H1 (cell line): ENCODE results near the gene PTPRC. TPM values are rescaled to one million over a fixed set of nuclear protein-coding genes. Genes with fewer than 3 reads are reported as not detected.

Experiments used
- CTCF ChIA-PET: fragments of 300-600 bp; sonication (Branson Sonifier 250); formaldehyde crosslinking; loops from one replicate; lab custom pipeline; 2021; ENCODE audit not compliant: partially characterized antibody; lab: Charles Lee
- POLR2A ChIA-PET: fragments of 300-600 bp; sonication (Branson Sonifier 250); formaldehyde crosslinking; loops from one replicate; lab custom pipeline; 2021; ENCODE audit warnings: inconsistent platforms; ENCODE audit not compliant: partially characterized antibody; lab: Charles Lee
- DNase-seq, 2 experiments: peaks; one replicate each; pipeline versions ENCODE4 v3.0.0 to v3.0.0-alpha.2; 2010 to 2022; ENCODE audit warnings: low spot score in 2 of 2, low read depth in 1 of 2, mixed read lengths in 1 of 2
- FAIRE-seq: peaks from 2 replicates; lab custom pipeline; 2011; peaks lifted over from hg19 to GRCh38; lab: Jason Lieb, UNC
- H2AFZ ChIP-seq: 2 replicates; pipeline ENCODE4 v1.8.1; 2012; ENCODE audit warnings: low read length, inconsistent platforms
- H2AK5ac ChIP-seq: 2 replicates; pipeline ENCODE4 v1.6.1; 2013; ENCODE audit warnings: low read depth, low read length
- H2BK120ac ChIP-seq: replicated peaks from 2 replicates; pipeline ENCODE3; 2013; ENCODE audit warnings: low read depth, low read length, inconsistent platforms
- H2BK12ac ChIP-seq: 2 replicates; pipeline ENCODE4 v1.6.1; 2013; ENCODE audit warnings: low read depth, low read length
- H2BK15ac ChIP-seq: 2 replicates; pipeline ENCODE4 v1.6.1; 2013; ENCODE audit warnings: low read length
- H2BK20ac ChIP-seq: 2 replicates; pipeline ENCODE4 v1.6.1; 2013; ENCODE audit warnings: low read length
- H2BK5ac ChIP-seq: 2 replicates; pipeline ENCODE4 v1.6.1; 2013; ENCODE audit warnings: low read depth, low read length
- H3K14ac ChIP-seq: 2 replicates; pipeline ENCODE4 v1.6.1; 2013; ENCODE audit warnings: inconsistent platforms; ENCODE audit not compliant: insufficient read length
- H3K18ac ChIP-seq: 2 replicates; pipeline ENCODE4 v1.6.1; 2013; ENCODE audit warnings: low read length; ENCODE audit errors: extremely low read depth
- H3K23ac ChIP-seq: 2 replicates; pipeline ENCODE4 v1.6.1; 2013; ENCODE audit warnings: inconsistent platforms; ENCODE audit not compliant: insufficient read length
- H3K23me2 ChIP-seq: 2 replicates; pipeline ENCODE4 v1.6.1; 2013; ENCODE audit warnings: low read depth, low read length
- H3K27ac ChIP-seq: 2 replicates; pipeline ENCODE4 v1.6.1; 2011; ENCODE audit warnings: low read depth, low read length, inconsistent platforms
- H3K27me3 ChIP-seq, 4 experiments: replicated peaks in 1 of 4; 1 replicate in 1 of 4; 2 replicates in 3 of 4; pipeline versions ENCODE4 v1.6.1 to v1.8.1; 2011 to 2013; ENCODE audit warnings: low read length in 3 of 4, mild to moderate bottlenecking in 3 of 4, inconsistent platforms in 2 of 4, mixed read lengths in 2 of 4, moderate library complexity in 1 of 4; ENCODE audit not compliant: control insufficient read depth in 3 of 4, insufficient read depth in 3 of 4; ENCODE audit errors: extremely low read depth in 1 of 4
- H3K36me3 ChIP-seq, 4 experiments: 2 replicates each; pipeline versions ENCODE4 v1.6.1 to v1.8.1; 2011 to 2013; ENCODE audit warnings: mild to moderate bottlenecking in 4 of 4, low read length in 3 of 4, moderate library complexity in 2 of 4, control low read depth in 1 of 4, inconsistent platforms in 1 of 4; ENCODE audit not compliant: insufficient read depth in 4 of 4, control insufficient read depth in 2 of 4
- H3K4ac ChIP-seq: replicated peaks from 2 replicates; pipeline ENCODE3; 2013; ENCODE audit warnings: low read length, low read depth, mixed read lengths, inconsistent platforms; ENCODE audit not compliant: insufficient read length
- H3K4me1 ChIP-seq, 4 experiments: replicated peaks in 1 of 4; 1 replicate in 1 of 4; 2 replicates in 3 of 4; pipeline versions ENCODE4 v1.6.1 to v1.8.1; 2011 to 2013; ENCODE audit warnings: low read length in 3 of 4, inconsistent platforms in 2 of 4, mixed read lengths in 1 of 4; ENCODE audit not compliant: insufficient read depth in 4 of 4, control insufficient read depth in 3 of 4
- H3K4me2 ChIP-seq, 2 experiments: 2 replicates each; pipeline versions ENCODE4 v1.6.1 to v1.8.1; 2011 to 2013; ENCODE audit warnings: low read depth in 2 of 2, low read length in 2 of 2, control low read depth in 1 of 2, inconsistent platforms in 1 of 2, mild to moderate bottlenecking in 1 of 2; ENCODE audit not compliant: insufficient read depth in 1 of 2
- H3K4me3 ChIP-seq, 4 experiments: fragments of 200-600, 300-600 bp in 1 of 4; sonication (generic), shearing (Covaris generic), sonication (Bioruptor Twin) in 1 of 4; 2 replicates each; pipeline versions ENCODE4 v1.5.1 to v1.8.1; 2011 to 2016; ENCODE audit warnings: low read length in 4 of 4, low read depth in 3 of 4, control low read depth in 2 of 4, inconsistent platforms in 2 of 4, mild to moderate bottlenecking in 2 of 4, mixed read lengths in 1 of 4, moderate library complexity in 1 of 4; ENCODE audit not compliant: insufficient read depth in 2 of 4; ENCODE audit errors: extremely low read depth in 1 of 4
- H3K56ac ChIP-seq: replicated peaks from 2 replicates; pipeline ENCODE3; 2013; ENCODE audit warnings: low read depth, mild to moderate bottlenecking, mixed read lengths, low read length, inconsistent platforms; ENCODE audit not compliant: insufficient read length
- H3K79me1 ChIP-seq: 2 replicates; pipeline ENCODE4 v1.6.1; 2013; ENCODE audit warnings: low read depth, low read length, control low read depth
- H3K79me2 ChIP-seq, 2 experiments: 2 replicates each; pipeline versions ENCODE4 v1.6.1 to v1.8.1; 2012 to 2013; ENCODE audit warnings: low read length in 2 of 2, mild to moderate bottlenecking in 2 of 2, inconsistent platforms in 1 of 2; ENCODE audit not compliant: insufficient read depth in 2 of 2, control insufficient read depth in 1 of 2
- H3K9ac ChIP-seq, 4 experiments: replicated peaks in 1 of 4; 1 replicate in 1 of 4; 2 replicates in 3 of 4; pipeline versions ENCODE4 v1.6.1 to v1.8.1; 2011 to 2013; ENCODE audit warnings: low read depth in 3 of 4, low read length in 3 of 4, control low read depth in 2 of 4, mild to moderate bottlenecking in 2 of 4, moderate library complexity in 2 of 4, inconsistent platforms in 1 of 4; ENCODE audit errors: extremely low read depth in 1 of 4
- H3K9me3 ChIP-seq, 2 experiments: 2 replicates each; pipeline versions ENCODE4 v1.6.1 to v1.8.1; 2012 to 2013; ENCODE audit warnings: mild to moderate bottlenecking in 2 of 2, moderate library complexity in 2 of 2, control low read depth in 1 of 2, inconsistent platforms in 1 of 2, low read depth in 1 of 2, low read length in 1 of 2, mixed read lengths in 1 of 2; ENCODE audit not compliant: insufficient read depth in 2 of 2
- H4K20me1 ChIP-seq, 2 experiments: replicated peaks in 1 of 2; 2 replicates each; pipeline versions ENCODE3 to v1.8.1; 2011 to 2013; ENCODE audit warnings: inconsistent platforms in 2 of 2, low read length in 2 of 2, mild to moderate bottlenecking in 1 of 2; ENCODE audit not compliant: insufficient read depth in 2 of 2, control insufficient read depth in 1 of 2
- H4K5ac ChIP-seq: 2 replicates; pipeline ENCODE4 v1.6.1; 2013; ENCODE audit warnings: low read length, low read depth, mixed read lengths, inconsistent platforms; ENCODE audit not compliant: insufficient read length
- H4K8ac ChIP-seq: 2 replicates; pipeline ENCODE4 v1.8.0; 2013; ENCODE audit warnings: mild to moderate bottlenecking, moderate library complexity, low read length, inconsistent platforms; ENCODE audit not compliant: insufficient read depth; ENCODE audit errors: extremely low read depth
- H4K91ac ChIP-seq: replicated peaks from 2 replicates; pipeline ENCODE3; 2013; ENCODE audit warnings: low read length, mixed read lengths, inconsistent platforms; ENCODE audit not compliant: insufficient read length
- WGBS, 2 experiments: shearing (Covaris generic) in 1 of 2; methylation state at CpG; one replicate each; pipeline versions ENCODE4 v1.1.6 to v1.1.7; 2013 to 2015; ENCODE audit warnings: low lambda C conversion rate in 2 of 2, mixed read lengths in 2 of 2, inconsistent platforms in 1 of 2, low coverage in 1 of 2, missing lambda C conversion rate in 1 of 2; ENCODE audit not compliant: insufficient replicate concordance in 2 of 2, insufficient coverage in 1 of 2, insufficient read length in 1 of 2; ENCODE audit errors: extremely low coverage in 1 of 2, missing lambda C conversion rate in 1 of 2; 5-methylcytosine and 5-hydroxymethylcytosine counted together
- polyA plus RNA-seq, 7 experiments: library from polyadenylated mRNA; depleted of rRNA in 3 of 7; stranded (reverse) in 5 of 7; unstranded in 2 of 7; fragments of >200 nt in 5 of 7; fragments of 200-250 nt in 2 of 7; gene quantifications; 1 replicate in 5 of 7; 2 replicates in 1 of 7; 4 replicates in 1 of 7; pipeline versions ENCODE4 v1.2.1 to v1.2.3, GENCODE V29; 2011 to 2013; ENCODE audit warnings: missing spikeins in 2 of 7, mixed read lengths in 2 of 7
- total RNA-seq: library from RNA; stranded (reverse); fragmentation: NEBNext Ultra II Directional; extraction: Animal tissue kit (Norgen Biotek cat#: 25700); gene quantifications from 2 replicates; pipeline ENCODE4 v1.2.1, GENCODE V29; 2021

Gene PTPRC
- total and polyA plus RNA-seq, 2 of the 8 experiments (the other 6 are each of a cell fraction or from before 2014, with no cell fraction given), result 0.05 TPM; not detected in 1

GRCh38 chr1:198653808-198654413, 15.1 kb downstream of the PTPRC start:
- no peak overlapping the region for H2AK5ac ChIP-seq
- no peak overlapping the region for H3K27ac ChIP-seq
- no peak overlapping the region for H3K23ac ChIP-seq
- H4K91ac ChIP-seq, result no peak overlapping the region
- no peak overlapping the region for H3K4me3 ChIP-seq
- H2BK15ac ChIP-seq, result no peak overlapping the region
- no peak overlapping the region for H3K14ac ChIP-seq
- ChIA-PET POLR2A (no interaction called here), CTCF (no interaction called here)
- no peak overlapping the region for H3K56ac ChIP-seq
- no peaks in the 10 kb centered on the region for H3K9me3 ChIP-seq
- no peaks in the 10 kb centered on the region for H4K20me1 ChIP-seq
- H3K27me3 ChIP-seq, result no peaks in the 10 kb centered on the region
- no peaks in the 10 kb centered on the region for H3K79me2 ChIP-seq
- H3K79me1 ChIP-seq, result no peaks in the 10 kb centered on the region
- 93% methylated on average over 3 of the region's 3 CpGs; no CpG with 5 or more reads in 1 of the 2 experiments for WGBS, 2 experiments
- DNase-seq, result no peak
- H4K8ac ChIP-seq, result no peak overlapping the region
- H2BK20ac ChIP-seq, result no peak overlapping the region
- no peak overlapping the region for H4K5ac ChIP-seq
- no peak overlapping the region for H2AFZ ChIP-seq
- H3K4me2 ChIP-seq, result no peak overlapping the region
- no peaks in the 10 kb centered on the region for H3K23me2 ChIP-seq
- no peak overlapping the region for H3K4ac ChIP-seq
- H3K9ac ChIP-seq, result no peak overlapping the region
- FAIRE-seq, result no peak
- no peak overlapping the region for H2BK5ac ChIP-seq
- H3K36me3 ChIP-seq, result no peaks in the 10 kb centered on the region
- H3K18ac ChIP-seq, result no peak overlapping the region
- no peaks in the 10 kb centered on the region for H3K4me1 ChIP-seq
- H2BK120ac ChIP-seq, result no peak overlapping the region
- H2BK12ac ChIP-seq, result no peak overlapping the region
